PFSK-1 (cell line): ENCODE data around the gene IZUMO1.

Experiments used
- FOXP2 ChIP-seq: optimal IDR thresholded peaks from 2 replicates; pipeline ENCODE3; 2011; ENCODE audit warnings: borderline replicate concordance, control low read depth, inconsistent platforms; ENCODE audit not compliant: insufficient read depth; ENCODE audit errors: extremely low read length, extremely low read depth
- POLR2AphosphoS5 ChIP-seq: IDR thresholded peaks from 2 replicates; pipeline ENCODE4 v1.6.1; 2012; ENCODE audit warnings: low read depth, mild to moderate bottlenecking, control low read depth, low read length, moderate library complexity
- REST ChIP-seq, 2 experiments: IDR thresholded peaks; 2 replicates each; pipeline versions ENCODE4 v1.6.1 to v1.8.0; 2011 to 2012; ENCODE audit warnings: low read depth in 2 of 2, low read length in 2 of 2, control low read depth in 1 of 2, inconsistent platforms in 1 of 2, mild to moderate bottlenecking in 1 of 2, moderate library complexity in 1 of 2; ENCODE audit not compliant: insufficient read depth in 1 of 2
- SIN3A ChIP-seq: IDR thresholded peaks from 2 replicates; pipeline ENCODE4 v1.6.1; 2012; ENCODE audit warnings: mild to moderate bottlenecking, low read length, moderate library complexity, borderline replicate concordance; ENCODE audit not compliant: insufficient read depth
- TAF1 ChIP-seq: IDR thresholded peaks from 2 replicates; pipeline ENCODE4 v1.6.1; 2012; ENCODE audit warnings: low read length, control low read depth, borderline replicate concordance; ENCODE audit not compliant: insufficient read depth

Gene IZUMO1

DNA sequence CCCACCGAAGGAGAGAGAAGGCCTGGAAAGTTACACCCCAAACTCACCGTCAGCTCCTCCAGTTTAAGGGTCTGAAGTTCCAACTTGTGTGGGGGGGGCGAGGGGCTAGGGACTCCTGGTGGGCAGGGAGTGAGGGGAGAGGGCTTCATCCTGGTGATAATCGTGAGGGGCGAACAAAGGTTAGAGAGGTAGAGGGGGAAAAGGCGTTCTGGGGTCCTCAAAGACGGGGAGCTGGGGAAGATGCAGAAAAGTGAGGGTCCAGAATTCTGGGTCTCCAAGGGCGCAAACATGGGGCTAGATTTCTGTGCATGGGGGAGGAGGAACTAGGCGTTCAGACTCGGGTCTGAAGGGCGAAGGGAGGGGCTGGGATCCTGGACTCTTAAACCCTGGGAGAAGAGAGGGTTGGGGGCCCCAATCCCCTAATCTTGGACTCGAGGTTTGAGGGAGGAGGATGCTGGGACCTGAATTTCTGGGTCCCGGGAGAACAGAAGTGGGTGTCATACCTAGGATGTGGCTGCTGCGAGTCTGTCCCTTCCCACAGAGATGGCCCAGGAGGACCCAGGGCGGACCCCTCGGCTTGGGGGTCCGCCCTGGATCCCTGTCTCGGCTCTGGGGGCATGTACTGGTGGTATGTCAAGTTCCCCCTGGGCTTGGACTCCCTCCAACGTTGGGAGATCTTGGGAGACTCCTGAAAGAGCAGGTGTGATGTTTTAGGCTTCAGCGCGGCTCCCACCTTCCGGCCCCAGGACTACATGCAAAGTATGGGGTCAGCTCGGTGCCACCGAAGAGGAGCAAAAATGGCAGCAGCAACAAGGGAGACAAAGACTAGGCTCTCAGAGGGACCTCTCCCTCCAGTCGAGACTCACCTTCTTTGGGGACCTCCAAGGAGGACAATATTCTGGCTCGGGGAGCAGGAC is 31.7 kb downstream of the IZUMO1 start:
- TF ChIP-seq POLR2AphosphoS5 (no peak), SIN3A (no peak)

DNA sequence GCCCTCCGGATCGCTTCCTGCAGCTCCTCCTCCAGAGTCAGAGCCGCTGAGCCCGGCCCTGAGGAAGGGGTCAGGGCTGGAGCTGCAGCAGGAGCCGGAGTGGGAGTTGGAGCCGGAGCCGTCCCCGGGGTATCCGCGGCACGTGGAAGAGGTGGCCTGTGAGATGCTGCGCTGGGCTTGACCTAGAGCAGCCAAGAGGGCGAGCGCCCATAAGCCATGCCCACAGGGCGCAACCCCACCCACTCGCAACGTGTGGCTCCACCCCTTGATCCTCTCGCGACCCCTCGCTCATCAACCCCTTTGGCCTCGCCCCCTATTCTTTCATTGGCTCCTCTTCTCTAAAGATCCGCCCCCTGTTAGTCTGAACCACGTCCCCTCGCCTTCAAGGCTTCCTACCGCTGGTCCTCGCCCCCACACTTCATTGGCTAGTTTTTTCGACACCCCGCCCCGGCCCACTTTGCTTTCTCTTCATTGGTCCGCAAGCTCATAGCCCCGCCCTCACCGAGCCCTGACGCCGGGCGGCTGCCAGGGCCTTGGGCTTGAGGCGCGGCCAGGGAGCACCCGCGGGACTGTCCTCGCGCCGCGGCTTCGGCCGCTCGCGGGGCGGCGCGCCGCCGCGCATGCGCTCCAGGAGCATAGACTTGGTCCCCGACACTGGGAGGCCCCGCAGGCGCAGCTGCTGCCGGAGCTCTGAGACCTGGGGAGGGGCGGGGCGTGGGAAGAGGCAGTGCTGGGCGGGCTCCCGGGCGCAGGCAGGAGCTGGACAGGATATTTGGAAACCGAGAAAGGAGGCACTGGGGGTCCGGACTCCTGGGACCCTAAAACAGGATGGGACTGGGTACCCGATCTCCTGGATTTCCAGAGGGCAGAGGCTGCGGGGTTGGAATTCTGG is 32.6 kb downstream of the IZUMO1 start:
- TF ChIP-seq REST (IDR thresholded peaks at IDR 0.05; ENCODE audit: insufficient read depth in 1 of 2, low read depth in 2 of 2, low read length in 2 of 2) (no peak), POLR2AphosphoS5 (peak; percentile 77), FOXP2 (peak; percentile 47)

GRCh38 chr19:48713041-48713863 is 33.5 kb downstream of the IZUMO1 start:
- TF ChIP-seq POLR2AphosphoS5 (no peak), SIN3A (no peak), FOXP2 (no peak), REST (IDR thresholded peaks at IDR 0.05; ENCODE audit: insufficient read depth in 1 of 2, low read depth in 2 of 2, low read length in 2 of 2) (no peak), TAF1 (no peak)

GRCh38 chr19:48711106-48711662 is 35.5 kb downstream of the IZUMO1 start:
- TF ChIP-seq SIN3A (no peak), POLR2AphosphoS5 (peak; percentile 45; the same call in 1 of the 2 replicates)

DNA sequence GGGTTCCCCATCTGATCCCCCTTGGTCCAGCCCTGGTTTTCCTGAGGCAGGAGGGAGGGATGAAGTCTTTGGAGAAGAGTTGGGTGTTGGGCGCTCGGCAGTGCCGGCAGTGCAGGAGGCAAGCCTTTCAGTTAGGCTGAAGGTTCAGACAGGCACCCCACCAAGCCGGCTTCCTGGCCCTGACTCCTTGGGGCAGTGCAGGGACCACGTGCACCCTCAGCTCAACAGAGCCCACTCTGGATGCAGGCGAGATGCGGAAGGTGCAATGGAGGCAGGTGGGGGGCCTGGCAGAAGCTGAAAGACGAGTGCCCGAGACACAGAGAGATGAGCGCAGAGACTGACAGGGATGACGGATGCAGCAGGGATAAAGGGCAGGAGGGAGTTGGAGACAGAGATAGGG is 38.2 kb downstream of the IZUMO1 start:
- no peak for TF ChIP-seq REST (IDR thresholded peaks at IDR 0.05; ENCODE audit: insufficient read depth in 1 of 2, low read depth in 2 of 2, low read length in 2 of 2)
- TF ChIP-seq TAF1, result no peak
- no peak for TF ChIP-seq FOXP2
- no peak for TF ChIP-seq SIN3A
- TF ChIP-seq POLR2AphosphoS5, result no peak
